HG03432 (cell line): ENCODE data around the gene RPRD1B.

Experiments used
- ATAC-seq: cut with Tn5 transposase; IDR thresholded peaks from one replicate; pipeline ENCODE4 v1.9.1; 2021; ENCODE audit warnings: mild to moderate bottlenecking, moderate library complexity; ENCODE audit not compliant: unreplicated experiment

The RPRD1B gene

DNA sequence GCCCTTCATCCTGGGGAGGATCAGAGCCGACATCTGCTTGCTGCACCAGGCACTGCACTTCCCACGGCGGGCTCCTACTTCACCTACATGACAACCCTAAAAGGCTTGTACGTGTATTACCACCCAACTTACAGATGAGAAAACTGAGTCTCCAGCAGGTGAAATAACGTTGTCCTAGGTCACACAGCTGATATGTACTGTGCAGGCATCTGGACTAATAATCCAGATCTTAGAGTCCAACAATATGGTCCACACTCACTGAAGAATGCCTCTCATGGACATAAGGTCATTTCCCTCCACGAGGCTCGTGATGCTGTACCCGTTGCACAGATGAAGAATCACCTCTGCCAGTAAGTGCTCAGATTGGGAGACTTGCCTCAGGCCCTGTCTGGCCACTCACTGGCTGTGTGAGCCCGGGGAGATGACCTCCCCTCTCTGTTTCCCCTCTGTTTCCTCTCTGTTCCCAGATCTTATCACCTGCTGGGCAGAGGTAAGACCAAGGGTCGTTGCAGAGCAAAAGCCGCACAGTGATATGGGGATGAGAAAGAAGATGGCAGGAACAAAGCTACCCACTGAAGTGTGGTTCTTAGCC is 99.5 kb downstream of the RPRD1B start:
- ATAC-seq = no peak

DNA sequence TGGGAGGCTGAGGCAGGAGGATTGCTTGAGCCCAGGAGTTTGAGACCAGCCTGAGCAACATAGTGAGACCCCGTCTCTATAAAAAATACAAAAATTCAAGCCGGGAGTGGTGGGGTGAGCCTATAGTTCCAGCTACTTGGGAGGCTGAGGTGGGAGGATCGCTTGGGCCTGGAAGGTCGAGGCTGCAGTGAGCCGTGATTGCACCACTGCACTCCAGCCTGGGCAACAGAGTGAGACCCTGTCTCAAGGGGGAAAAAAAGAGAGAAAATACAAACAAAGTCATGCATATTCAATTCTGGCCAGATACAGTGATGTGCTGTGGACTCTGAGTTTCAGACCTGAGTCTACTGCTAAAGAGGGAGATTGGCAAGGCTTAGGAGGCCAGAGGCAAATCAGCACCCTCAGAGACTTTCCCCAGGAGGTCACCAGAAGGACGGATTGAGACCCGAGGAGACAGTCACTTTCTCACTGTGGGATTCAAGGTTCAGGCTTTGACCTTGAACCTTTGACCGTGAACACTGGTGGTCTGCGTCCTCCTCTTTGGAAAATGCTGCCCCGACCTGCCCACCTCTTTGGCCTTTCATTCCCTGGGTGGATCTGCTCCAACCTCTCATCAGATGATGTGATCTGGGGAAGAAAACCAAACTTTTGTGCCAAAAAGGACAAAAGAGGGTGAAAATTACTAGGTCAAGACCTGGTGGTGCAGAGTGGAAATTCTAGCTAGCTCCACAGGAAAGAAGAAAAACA is 100.3 kb downstream of the RPRD1B start:
- no peak for ATAC-seq

DNA sequence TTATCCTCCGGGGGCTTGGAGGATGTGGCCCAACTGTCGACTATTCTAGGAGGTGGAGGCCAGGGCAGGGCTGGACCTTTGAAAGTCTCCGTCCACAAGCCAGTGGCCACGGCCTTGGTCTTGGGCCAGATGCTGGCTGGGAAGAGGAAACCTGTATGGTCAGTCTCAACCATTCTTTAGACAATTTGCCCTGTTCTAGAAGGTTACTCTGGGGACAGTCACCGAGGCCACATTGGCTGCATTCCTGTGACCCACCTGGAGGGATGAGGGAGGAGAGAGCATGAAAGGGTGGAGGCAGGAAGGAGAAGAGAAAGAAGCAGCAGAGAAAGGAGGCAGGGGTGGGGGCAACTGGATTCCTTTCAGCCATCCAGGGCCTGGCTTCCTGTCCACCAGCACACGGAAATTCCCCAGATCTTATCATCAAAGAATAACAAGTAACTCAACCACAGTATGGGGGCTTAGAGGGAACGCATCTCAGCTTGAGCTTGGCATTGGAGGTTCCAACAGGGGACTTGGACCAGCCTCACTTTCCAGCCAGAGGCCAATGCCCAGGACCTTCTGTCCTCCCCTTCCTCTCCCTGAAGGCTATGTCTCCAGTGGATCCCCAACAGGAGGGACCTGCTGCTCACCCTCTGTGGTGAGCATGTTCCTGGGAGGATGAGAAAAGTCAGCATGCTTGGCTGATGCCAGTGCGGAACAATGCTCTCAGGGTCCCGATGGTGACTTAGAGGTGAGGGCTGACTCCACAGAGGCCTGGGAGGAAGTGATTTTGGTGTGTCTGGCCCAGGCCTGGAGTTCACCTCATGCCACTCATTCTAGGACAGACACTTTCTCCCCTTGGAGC is 101.1 kb downstream of the RPRD1B start:
- no peak for ATAC-seq

DNA sequence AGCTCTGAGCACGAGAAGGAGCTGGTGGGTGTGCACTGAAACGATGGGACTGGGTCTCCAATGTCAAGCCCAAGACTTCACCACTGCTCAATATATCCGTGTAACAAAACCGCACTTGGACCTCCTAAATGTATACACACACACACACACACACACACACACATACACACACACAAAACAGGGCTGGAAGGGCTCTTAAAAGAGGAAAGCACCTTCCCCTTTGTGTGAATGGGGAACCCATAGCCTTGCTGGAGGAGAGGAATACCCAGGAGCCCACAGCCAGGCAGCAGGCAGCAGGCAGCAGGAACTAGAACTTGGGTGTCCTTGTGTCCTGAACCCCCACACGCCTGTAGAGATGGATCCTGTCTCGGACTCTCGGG is 101.7 kb downstream of the RPRD1B start:
- no peak for ATAC-seq

DNA sequence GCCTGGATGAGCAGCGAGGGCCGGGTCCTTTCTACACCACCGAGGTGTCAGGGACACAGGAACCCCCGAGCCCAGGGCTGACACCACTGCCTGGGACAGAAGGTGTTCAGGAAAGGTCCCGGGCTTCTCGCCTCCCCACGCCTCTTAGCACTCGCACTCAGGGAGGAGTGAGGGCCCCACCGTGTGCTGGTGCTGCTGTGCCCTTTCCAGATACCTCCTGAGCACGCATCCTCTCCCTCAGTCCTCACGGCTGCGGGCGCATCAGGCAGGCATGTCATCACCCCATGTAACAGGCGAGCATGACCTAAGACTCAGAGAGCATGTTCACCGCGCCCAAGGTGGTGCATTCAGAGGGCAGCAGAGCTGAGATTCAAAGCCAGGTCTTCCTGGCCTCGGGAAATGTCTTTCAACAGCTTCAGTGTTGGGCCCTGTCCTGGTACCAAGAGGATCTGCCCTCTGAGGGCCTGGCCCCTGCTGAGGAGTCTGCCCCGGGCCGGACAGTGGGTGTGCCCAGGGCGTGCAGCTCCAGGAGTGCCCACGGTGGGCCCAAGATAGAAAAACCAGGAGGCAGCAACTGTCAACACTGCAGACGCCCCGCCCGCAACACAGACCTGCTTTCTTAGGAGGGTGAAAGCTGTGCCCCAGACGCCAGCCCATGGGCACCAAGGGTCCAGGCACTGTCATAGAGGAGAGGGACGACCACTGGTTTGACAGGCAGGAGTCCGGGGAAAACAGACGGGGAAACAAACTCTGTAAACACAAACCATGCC is 102.3 kb downstream of the RPRD1B start:
- no peak for ATAC-seq

DNA sequence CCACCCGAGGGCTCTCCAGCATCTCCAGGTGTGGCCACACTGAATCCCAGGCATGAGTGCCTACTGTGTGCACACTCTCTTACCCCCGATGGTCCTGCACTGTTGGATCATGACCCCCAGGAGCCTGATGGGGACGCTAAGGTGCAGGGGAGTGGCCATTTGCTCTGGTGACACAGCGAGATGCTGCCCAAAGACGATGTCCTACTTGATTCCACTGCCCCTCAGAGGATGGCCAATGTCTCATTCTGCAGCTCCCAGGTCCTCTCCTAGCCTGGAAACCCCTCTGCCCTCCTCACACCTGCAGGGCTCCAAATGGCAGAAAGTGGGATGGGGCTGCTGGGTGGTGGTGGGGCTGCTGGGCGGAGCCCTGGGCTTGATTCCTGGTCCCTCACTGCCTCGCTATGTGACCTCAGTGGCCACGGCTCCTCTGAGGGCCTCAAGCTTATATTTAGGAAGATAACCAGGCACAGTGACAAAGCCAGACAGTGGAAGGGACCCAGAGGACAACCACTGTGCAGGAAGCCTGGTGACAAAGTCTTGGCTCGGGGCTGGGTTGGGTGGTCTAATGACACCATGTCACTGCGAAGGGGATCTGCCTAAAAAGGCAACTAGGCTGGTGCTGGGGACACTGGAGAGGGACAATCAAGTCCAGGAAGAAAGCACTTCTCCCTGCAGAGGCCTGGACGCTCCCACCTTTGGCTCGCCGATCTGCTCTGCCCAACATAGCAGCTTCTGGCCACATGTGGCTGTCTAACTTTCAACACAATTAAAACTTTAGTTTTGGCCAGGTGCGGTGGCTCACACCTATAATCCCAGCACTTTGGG is 103.1 kb downstream of the RPRD1B start:
- no peak for ATAC-seq

DNA sequence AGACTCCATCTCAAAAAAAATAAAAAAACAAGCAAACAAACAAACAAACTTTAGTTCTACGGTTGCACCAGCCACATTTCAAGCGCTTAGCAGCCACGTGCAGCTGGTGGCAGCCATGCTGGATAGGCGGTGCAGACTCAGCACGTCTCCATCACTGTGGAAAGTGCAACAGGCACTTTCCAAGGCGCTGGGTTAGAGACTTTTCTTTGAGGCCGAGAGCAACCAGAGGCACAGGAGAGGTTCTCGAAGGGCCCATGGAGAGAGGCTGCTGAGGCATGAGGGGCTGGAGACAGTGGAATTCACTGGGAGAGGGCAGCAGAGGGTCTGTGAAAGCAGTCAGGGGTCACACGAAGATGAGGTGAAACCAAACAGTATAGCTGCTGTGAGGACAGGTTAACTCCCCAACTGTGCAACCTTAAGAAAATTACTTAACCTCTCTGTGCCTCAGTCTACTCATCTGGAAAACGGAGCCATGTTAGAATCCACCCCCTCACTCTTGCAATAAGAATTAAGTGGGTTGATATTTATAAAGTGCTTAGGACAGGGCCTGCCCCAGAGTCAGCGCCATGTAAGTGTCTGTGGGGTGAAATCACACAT is 104.0 kb downstream of the RPRD1B start:
- no peak for ATAC-seq

DNA sequence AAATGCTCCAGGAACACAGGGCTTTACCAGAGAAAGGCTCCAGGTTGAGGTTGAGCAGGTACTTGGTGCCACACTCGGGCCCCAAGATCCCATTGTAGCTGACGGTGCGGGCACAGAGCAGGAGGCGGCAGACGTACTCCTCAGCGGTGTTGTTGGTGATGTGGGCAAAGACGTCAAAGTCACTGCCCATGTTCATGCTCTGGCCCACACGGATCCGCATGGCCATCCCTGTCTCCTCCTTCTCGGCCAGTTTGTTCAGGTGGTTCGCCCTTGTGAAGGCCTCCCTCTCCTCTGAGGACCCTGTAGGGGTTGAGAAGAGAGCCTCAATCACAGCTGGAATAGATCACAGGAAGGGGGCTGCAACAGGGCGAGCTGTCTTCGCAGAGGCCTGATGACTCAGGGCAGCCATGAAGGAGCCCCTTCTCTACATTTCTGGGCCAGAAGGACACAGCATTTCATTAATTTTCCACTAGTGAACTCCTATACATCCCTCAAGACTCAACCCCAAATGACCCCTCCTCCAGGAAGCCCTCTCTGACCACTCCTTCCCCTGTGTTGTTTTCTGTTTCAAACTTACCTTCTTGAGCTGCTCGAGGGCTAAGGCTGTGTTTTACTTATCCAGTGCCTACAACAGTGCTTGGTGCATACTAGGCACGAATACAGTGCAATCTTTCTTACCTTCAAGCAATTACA is 104.7 kb downstream of the RPRD1B start:
- no peak for ATAC-seq

DNA sequence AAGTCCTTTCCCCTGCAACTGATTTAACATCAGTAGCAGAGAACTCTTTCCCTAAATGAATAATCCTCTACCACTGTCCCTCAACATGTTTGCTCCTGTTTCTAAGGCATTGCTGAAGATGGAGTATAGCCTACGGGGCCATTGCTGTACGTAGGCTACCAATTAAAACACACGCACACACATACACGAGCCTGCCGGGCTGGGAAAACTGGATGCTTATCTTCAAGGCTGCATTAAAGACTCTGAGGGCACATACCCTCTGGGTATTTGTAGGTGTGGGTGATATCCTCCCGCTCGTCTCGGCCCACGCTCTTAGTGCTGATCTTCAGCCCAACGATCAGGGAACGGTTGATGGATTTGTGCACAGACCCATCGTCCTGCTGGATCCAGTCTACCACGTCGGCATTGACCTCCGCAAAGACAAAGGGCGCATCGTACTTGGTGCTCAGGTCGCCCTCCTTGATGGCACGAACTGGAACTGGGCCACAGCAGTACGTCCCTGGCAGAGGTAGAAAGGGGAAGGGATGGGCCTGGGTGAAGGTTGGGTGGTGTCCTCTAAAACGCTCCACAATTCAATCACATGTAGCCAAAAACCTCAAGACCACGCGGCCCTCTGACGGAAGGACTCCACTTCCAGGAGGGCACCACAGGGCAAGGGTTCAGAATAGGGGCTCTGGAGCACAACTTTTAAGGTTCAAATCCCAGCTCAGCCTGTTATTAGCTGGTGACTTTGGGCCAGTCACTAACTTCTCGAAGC is 105.8 kb downstream of the RPRD1B start:
- no peak for ATAC-seq

DNA sequence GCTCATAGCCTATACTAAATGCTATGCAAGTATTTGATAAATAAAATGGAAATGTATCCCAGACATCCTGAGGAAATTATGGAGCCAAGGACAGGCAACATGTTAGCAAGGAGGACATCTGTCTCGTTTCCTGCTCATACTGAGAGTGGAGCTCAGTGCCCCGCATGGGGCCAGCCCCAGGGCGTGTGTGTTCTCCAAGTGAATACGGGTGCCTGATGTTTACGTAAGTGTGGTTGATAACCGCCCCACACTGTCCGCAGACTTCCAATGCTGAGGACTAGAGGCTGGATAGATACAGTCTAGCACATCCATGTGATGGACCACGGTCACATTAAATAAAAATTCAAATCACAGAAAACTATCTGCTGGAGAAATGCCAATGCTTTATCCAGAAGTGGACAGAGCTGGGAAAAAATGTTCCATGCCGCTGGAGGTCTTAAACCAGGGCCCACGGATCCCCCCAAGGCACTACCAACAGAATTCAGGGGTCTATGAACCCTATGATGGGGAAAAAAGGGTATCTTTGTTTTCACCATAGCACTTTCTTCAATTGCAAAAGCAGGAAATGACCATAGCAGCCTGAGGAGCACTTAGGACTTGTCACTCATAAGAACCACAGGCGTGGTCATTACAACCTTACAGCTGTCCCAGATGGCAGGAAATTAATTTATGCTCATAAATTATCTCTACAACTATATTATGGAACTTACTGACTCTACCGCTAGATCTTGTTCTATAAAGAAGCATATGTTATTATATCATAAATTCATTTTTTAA is 106.6 kb downstream of the RPRD1B start:
- no peak for ATAC-seq

DNA sequence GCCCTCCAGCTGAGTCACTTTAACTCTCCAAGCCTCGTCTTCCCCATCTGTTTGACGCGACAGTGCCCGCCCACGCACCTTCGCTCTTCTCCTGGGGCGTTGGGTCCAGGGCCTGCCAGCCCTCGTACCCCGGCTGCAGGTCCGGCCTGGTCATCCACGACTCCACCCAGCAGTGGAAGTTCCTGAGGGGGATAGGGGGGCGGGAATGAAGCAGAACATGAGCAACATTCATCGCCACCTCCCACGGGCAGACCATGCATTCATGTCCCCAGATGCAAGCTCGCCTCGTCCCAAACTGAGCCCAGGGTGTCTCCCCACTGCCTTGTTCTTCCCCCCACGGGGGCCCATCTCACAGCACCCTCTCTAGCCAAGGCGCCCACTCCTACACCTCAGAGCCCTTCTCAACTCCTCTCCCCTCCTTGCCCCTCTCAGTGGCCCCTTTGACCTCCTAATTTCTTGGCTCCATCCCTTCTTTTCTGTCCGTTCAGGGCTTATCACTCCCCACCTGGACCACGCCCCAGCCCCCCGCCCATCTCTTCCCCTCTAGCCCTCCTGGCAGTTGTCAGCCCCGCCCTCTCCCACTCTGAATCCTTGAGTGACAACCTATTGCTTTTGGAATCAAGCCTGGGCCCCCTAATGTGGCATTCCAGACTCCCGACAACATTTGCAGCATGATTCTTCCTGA is 107.8 kb downstream of the RPRD1B start:
- ATAC-seq = no peak
